OCI-LY3 (cell line): ENCODE measurements around the gene CHD1L.
"Not testable (repeated sequence)": the region's sequence is repeated elsewhere in the genome, so short reads cannot be mapped to it uniquely, and the experiment has no call there.

Experiments used
- H2AFZ ChIP-seq: fragments of 200-600, 300-600 bp; shearing (Covaris generic); 2 replicates; pipeline ENCODE4 v1.6.0; 2014; ENCODE audit warnings: antibody characterized with exemption, low read depth, low read length
- H3K27ac ChIP-seq: fragments of 200-600, 300-600 bp; sonication (generic); 2 replicates; pipeline ENCODE4 v1.5.1; 2014; ENCODE audit warnings: mild to moderate bottlenecking, low read length, moderate library complexity, mixed read lengths
- H3K27me3 ChIP-seq: fragments of 200-600, 300-600 bp; sonication (generic); 2 replicates; pipeline ENCODE4 v1.6.1; 2014; ENCODE audit warnings: low read depth, low read length, mixed read lengths
- H3K36me3 ChIP-seq: fragments of 200-600, 300-600 bp; sonication (generic); replicated peaks from 2 replicates; pipeline ENCODE3; 2014; ENCODE audit warnings: low read depth, low read length, mixed read lengths
- H3K4me1 ChIP-seq: fragments of 300-600, 200-600 bp; sonication (generic); 2 replicates; pipeline ENCODE4 v1.6.1; 2014; ENCODE audit warnings: low read length, mixed read lengths
- H3K4me2 ChIP-seq: fragments of 200-600, 300-600 bp; sonication (generic); 2 replicates; pipeline ENCODE4 v1.6.1; 2014; ENCODE audit warnings: low read length, mixed read lengths
- H3K4me3 ChIP-seq: fragments of 300-600, 200-600 bp; sonication (generic); 2 replicates; pipeline ENCODE4 v1.5.1; 2014; ENCODE audit warnings: antibody characterized with exemption, mild to moderate bottlenecking, low read length, moderate library complexity
- H3K79me2 ChIP-seq: fragments of 300-600, 200-600 bp; shearing (Covaris generic); 2 replicates; pipeline ENCODE4 v1.6.1; 2014; ENCODE audit warnings: mild to moderate bottlenecking, low read length, mixed read lengths
- H3K9ac ChIP-seq: fragments of 300-600, 200-600 bp; shearing (Covaris generic); 2 replicates; pipeline ENCODE4 v1.6.0; 2014; ENCODE audit warnings: mild to moderate bottlenecking, low read length, moderate library complexity
- H3K9me3 ChIP-seq: fragments of 200-600, 300-600 bp; shearing (Covaris generic); 2 replicates; pipeline ENCODE4 v1.6.1; 2014; ENCODE audit warnings: low read length, mixed read lengths; ENCODE audit not compliant: insufficient read depth
- H4K20me1 ChIP-seq: fragments of 200-600, 300-600 bp; sonication (generic); 2 replicates; pipeline ENCODE4 v1.6.1; 2016; ENCODE audit warnings: low read length, mixed read lengths; ENCODE audit not compliant: insufficient read depth
- CTCF ChIP-seq: fragments of 200-600, 300-600 bp; sonication (generic); IDR thresholded peaks from 2 replicates; pipeline ENCODE4 v1.5.1; 2014; ENCODE audit warnings: antibody characterized with exemption, low read length, low read depth
- EZH2phosphoT487 ChIP-seq: fragments of 200-600 bp; shearing (Covaris generic); IDR thresholded peaks from 2 replicates; pipeline ENCODE4 v1.6.1; 2018; ENCODE audit warnings: antibody characterized with exemption, mixed run types, low read depth

Gene CHD1L

GRCh38 chr1:147217141-147217540 is 25.3 kb upstream of the CHD1L start:
- no peak for TF ChIP-seq CTCF
- TF ChIP-seq EZH2phosphoT487: no peak
- H3K4me2 ChIP-seq: no peak overlapping the region
- peaks cover 18% of the 10 kb centered on the region for H3K27me3 ChIP-seq
- no peaks in the 10 kb centered on the region for H3K36me3 ChIP-seq
- no peaks in the 10 kb centered on the region for H3K9me3 ChIP-seq
- no peak overlapping the region for H3K27ac ChIP-seq
- no peak overlapping the region for H3K9ac ChIP-seq
- H4K20me1 ChIP-seq: no peaks in the 10 kb centered on the region
- H3K79me2 ChIP-seq: no peaks in the 10 kb centered on the region
- no peak overlapping the region for H3K4me3 ChIP-seq
- no peaks in the 10 kb centered on the region for H3K4me1 ChIP-seq
- H2AFZ ChIP-seq: no peak overlapping the region

GRCh38 chr1:147218606-147219005 is 23.9 kb upstream of the CHD1L start:
- Histone ChIP-seq H3K4me1 (no peaks in the 10 kb centered on the region), H3K9ac (no peak overlapping the region), H3K9me3 (no peaks in the 10 kb centered on the region), H3K27me3 (peaks cover 12% of the 10 kb centered on the region; the same call in 1 of the 2 replicates), H3K4me2 (no peak overlapping the region), H4K20me1 (no peaks in the 10 kb centered on the region), H3K79me2 (no peaks in the 10 kb centered on the region), H2AFZ (no peak overlapping the region), H3K4me3 (no peak overlapping the region), H3K27ac (no peak overlapping the region), H3K36me3 (no peaks in the 10 kb centered on the region)
- TF ChIP-seq EZH2phosphoT487 (no peak), CTCF (no peak)

GRCh38 chr1:147223740-147224615 is 18.5 kb upstream of the CHD1L start:
- H3K9me3 ChIP-seq: no peaks in the 10 kb centered on the region
- no peaks in the 10 kb centered on the region for H3K36me3 ChIP-seq
- H3K79me2 ChIP-seq: no peaks in the 10 kb centered on the region
- H4K20me1 ChIP-seq: no peaks in the 10 kb centered on the region
- H3K4me1 ChIP-seq: peaks cover 5% of the 10 kb centered on the region; the same call in 1 of the 2 replicates
- H2AFZ ChIP-seq: no peak overlapping the region
- H3K27ac ChIP-seq: no peak overlapping the region
- no peak overlapping the region for H3K9ac ChIP-seq
- TF ChIP-seq EZH2phosphoT487 (no peak), CTCF (no peak)
- H3K4me3 ChIP-seq: no peak overlapping the region
- H3K27me3 ChIP-seq: no peaks in the 10 kb centered on the region
- H3K4me2 ChIP-seq: no peak overlapping the region

- peak within 1 kb of the TSS; percentile 78 for H3K4me2 ChIP-seq
- no peaks in the 10 kb centered on the region for H3K36me3 ChIP-seq
- peak within 1 kb of the TSS; percentile 63 for H3K9ac ChIP-seq
- H3K4me1 ChIP-seq: peaks cover 5% of the 10 kb centered on the region; the same call in 1 of the 2 replicates
- no peaks in the 10 kb centered on the region for H3K9me3 ChIP-seq
- H2AFZ ChIP-seq: peak within 1 kb of the TSS; percentile 95
- no peaks in the 10 kb centered on the region for H4K20me1 ChIP-seq
- H3K27me3 ChIP-seq: no peaks in the 10 kb centered on the region
- TF ChIP-seq EZH2phosphoT487 (no peak), CTCF (no peak)
- H3K27ac ChIP-seq: no peak within 1 kb of the TSS
- H3K79me2 ChIP-seq: no peaks in the 10 kb centered on the region
- peak within 1 kb of the TSS; percentile 89 for H3K4me3 ChIP-seq
Observed at GRCh38 chr1:147225193-147225730, 17.2 kb upstream of the CHD1L start, which contains the start of gene FMO5. Gene FMO5 (minus strand): TSS chr1:147225339. CDS start chr1:147225029, 310 bp downstream.

- not testable (repeated sequence) for H2AFZ ChIP-seq, H3K4me3 ChIP-seq, H3K9me3 ChIP-seq, H4K20me1 ChIP-seq, H3K9ac ChIP-seq, H3K4me2 ChIP-seq, H3K27me3 ChIP-seq, H3K4me1 ChIP-seq, H3K79me2 ChIP-seq, H3K27ac ChIP-seq, H3K36me3 ChIP-seq
Observed at GRCh38 chr1:147231032-147231431, 11.5 kb upstream of the CHD1L start.

GRCh38 chr1:147233903-147234302 is 8.6 kb upstream of the CHD1L start:
- H3K4me3 ChIP-seq, H3K79me2 ChIP-seq, H3K9ac ChIP-seq, H3K4me1 ChIP-seq, H2AFZ ChIP-seq, H3K27me3 ChIP-seq, H4K20me1 ChIP-seq, H3K4me2 ChIP-seq, H3K27ac ChIP-seq, H3K36me3 ChIP-seq, H3K9me3 ChIP-seq: not testable (repeated sequence)
